PFSK-1 (cell line): ENCODE results near the gene SRPK2.

Experiments
- FOXP2 ChIP-seq: optimal IDR thresholded peaks from 2 replicates; pipeline ENCODE3; 2011; ENCODE audit warnings: borderline replicate concordance, control low read depth, inconsistent platforms; ENCODE audit not compliant: insufficient read depth; ENCODE audit errors: extremely low read length, extremely low read depth
- POLR2AphosphoS5 ChIP-seq: IDR thresholded peaks from 2 replicates; pipeline ENCODE4 v1.6.1; 2012; ENCODE audit warnings: low read depth, mild to moderate bottlenecking, control low read depth, low read length, moderate library complexity
- SIN3A ChIP-seq: IDR thresholded peaks from 2 replicates; pipeline ENCODE4 v1.6.1; 2012; ENCODE audit warnings: mild to moderate bottlenecking, low read length, moderate library complexity, borderline replicate concordance; ENCODE audit not compliant: insufficient read depth
- TAF1 ChIP-seq: IDR thresholded peaks from 2 replicates; pipeline ENCODE4 v1.6.1; 2012; ENCODE audit warnings: low read length, control low read depth, borderline replicate concordance; ENCODE audit not compliant: insufficient read depth
- TF ChIP-seq, protein P1 (sequence below), 2 experiments: IDR thresholded peaks; 2 replicates each; pipeline versions ENCODE4 v1.6.1 to v1.8.0; 2011 to 2012; ENCODE audit warnings: low read depth in 2 of 2, low read length in 2 of 2, control low read depth in 1 of 2, inconsistent platforms in 1 of 2, mild to moderate bottlenecking in 1 of 2, moderate library complexity in 1 of 2; ENCODE audit not compliant: insufficient read depth in 1 of 2

GRCh38 chr7:105345003-105345402 lies 43.7 kb downstream of the SRPK2 start:
- TF ChIP-seq TAF1 = no peak
- TF ChIP-seq, protein P1, sequence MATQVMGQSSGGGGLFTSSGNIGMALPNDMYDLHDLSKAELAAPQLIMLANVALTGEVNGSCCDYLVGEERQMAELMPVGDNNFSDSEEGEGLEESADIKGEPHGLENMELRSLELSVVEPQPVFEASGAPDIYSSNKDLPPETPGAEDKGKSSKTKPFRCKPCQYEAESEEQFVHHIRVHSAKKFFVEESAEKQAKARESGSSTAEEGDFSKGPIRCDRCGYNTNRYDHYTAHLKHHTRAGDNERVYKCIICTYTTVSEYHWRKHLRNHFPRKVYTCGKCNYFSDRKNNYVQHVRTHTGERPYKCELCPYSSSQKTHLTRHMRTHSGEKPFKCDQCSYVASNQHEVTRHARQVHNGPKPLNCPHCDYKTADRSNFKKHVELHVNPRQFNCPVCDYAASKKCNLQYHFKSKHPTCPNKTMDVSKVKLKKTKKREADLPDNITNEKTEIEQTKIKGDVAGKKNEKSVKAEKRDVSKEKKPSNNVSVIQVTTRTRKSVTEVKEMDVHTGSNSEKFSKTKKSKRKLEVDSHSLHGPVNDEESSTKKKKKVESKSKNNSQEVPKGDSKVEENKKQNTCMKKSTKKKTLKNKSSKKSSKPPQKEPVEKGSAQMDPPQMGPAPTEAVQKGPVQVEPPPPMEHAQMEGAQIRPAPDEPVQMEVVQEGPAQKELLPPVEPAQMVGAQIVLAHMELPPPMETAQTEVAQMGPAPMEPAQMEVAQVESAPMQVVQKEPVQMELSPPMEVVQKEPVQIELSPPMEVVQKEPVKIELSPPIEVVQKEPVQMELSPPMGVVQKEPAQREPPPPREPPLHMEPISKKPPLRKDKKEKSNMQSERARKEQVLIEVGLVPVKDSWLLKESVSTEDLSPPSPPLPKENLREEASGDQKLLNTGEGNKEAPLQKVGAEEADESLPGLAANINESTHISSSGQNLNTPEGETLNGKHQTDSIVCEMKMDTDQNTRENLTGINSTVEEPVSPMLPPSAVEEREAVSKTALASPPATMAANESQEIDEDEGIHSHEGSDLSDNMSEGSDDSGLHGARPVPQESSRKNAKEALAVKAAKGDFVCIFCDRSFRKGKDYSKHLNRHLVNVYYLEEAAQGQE (IDR thresholded peaks at IDR 0.05; ENCODE audit: insufficient read depth in 1 of 2, low read depth in 2 of 2, low read length in 2 of 2) = no peak
- TF ChIP-seq POLR2AphosphoS5 = no peak
- TF ChIP-seq SIN3A = no peak
- no peak for TF ChIP-seq FOXP2
